Measurements from ENCODE around the gene TULP4. TPM values are rescaled to one million over a fixed set of nuclear protein-coding genes. Genes with fewer than 3 reads are reported as not detected.
"Not testable (repeated sequence)": the region's sequence is repeated elsewhere in the genome, so short reads cannot be mapped to it uniquely, and the experiment has no call there.

Gene TULP4
- total RNA-seq, 1 experiment from 2014 or later = 82.0 TPM

- no TSS peak for BruUV-seq (replicated peaks)
- CTCF ChIA-PET = no interaction called here
Measured at GRCh38 chr6:158399040-158399700, 86.9 kb downstream of the TULP4 start.

GRCh38 chr6:158402184-158402583 lies 89.9 kb downstream of the TULP4 start:
- CTCF ChIA-PET = no interaction called here
- Histone ChIP-seq H3K36me3 (ENCODE audit: insufficient read depth, low read length, poor library complexity, severe bottlenecking) (no peaks in the 10 kb centered on the region), H3K27ac (ENCODE audit: low read depth, low read length, poor library complexity, severe bottlenecking) (no peak overlapping the region), H3K9me3 (ENCODE audit: low read depth, low read length, poor library complexity, severe bottlenecking) (no peaks in the 10 kb centered on the region), H3K4me1 (ENCODE audit: insufficient read depth, low read length, poor library complexity, severe bottlenecking) (peaks cover 4% of the 10 kb centered on the region), H3K4me3 (ENCODE audit: low read depth, low read length, poor library complexity, severe bottlenecking) (no peak overlapping the region), H3K27me3 (replicated peaks; ENCODE audit: insufficient read depth, low read depth, low read length, poor library complexity) (no peaks in the 10 kb centered on the region)
- POLR2A ChIA-PET (ENCODE audit: low non-redundant PET) = no interaction called here
- intact Hi-C loops (cut with micrococcal nuclease; ENCODE audit: unreplicated experiment) = no loop called here
- TF ChIP-seq EZH2 (IDR thresholded peaks at IDR 0.05; ENCODE audit: borderline replicate concordance, low read depth, low read length, poor library complexity, severe bottlenecking) (no peak), CTCF (conservative IDR thresholded peaks at IDR 0.05; ENCODE audit: low read depth, low read length) (no peak)
- no peak for DNase-seq (ENCODE audit: low spot score)
- no TSS peak for BruUV-seq (replicated peaks)

More at GRCh38 chr6:158399040-158399700, 86.9 kb downstream of the TULP4 start:
- no peaks in the 10 kb centered on the region for H3K4me1 ChIP-seq (ENCODE audit: insufficient read depth, low read length, poor library complexity, severe bottlenecking)
- POLR2A ChIA-PET (ENCODE audit: low non-redundant PET) = no interaction called here
- no peak overlapping the region for H3K27ac ChIP-seq (ENCODE audit: low read depth, low read length, poor library complexity, severe bottlenecking)
- no peak overlapping the region for H3K4me3 ChIP-seq (ENCODE audit: low read depth, low read length, poor library complexity, severe bottlenecking)
- no peak for TF ChIP-seq EZH2 (IDR thresholded peaks at IDR 0.05; ENCODE audit: borderline replicate concordance, low read depth, low read length, poor library complexity, severe bottlenecking)
- no peak for TF ChIP-seq CTCF (conservative IDR thresholded peaks at IDR 0.05; ENCODE audit: low read depth, low read length)
- H3K36me3 ChIP-seq (ENCODE audit: insufficient read depth, low read length, poor library complexity, severe bottlenecking) = no peaks in the 10 kb centered on the region
- no peaks in the 10 kb centered on the region for H3K27me3 ChIP-seq (replicated peaks; ENCODE audit: insufficient read depth, low read depth, low read length, poor library complexity)
- H3K9me3 ChIP-seq (ENCODE audit: low read depth, low read length, poor library complexity, severe bottlenecking) = no peaks in the 10 kb centered on the region
- DNase-seq (ENCODE audit: low spot score) = no peak
- intact Hi-C loops (cut with micrococcal nuclease; ENCODE audit: unreplicated experiment) = no loop called here

GRCh38 chr6:158405321-158405831 lies 93.1 kb downstream of the TULP4 start:
- H3K4me3 ChIP-seq (ENCODE audit: low read depth, low read length, poor library complexity, severe bottlenecking); POLR2A ChIA-PET (ENCODE audit: low non-redundant PET); intact Hi-C loops (cut with micrococcal nuclease; ENCODE audit: unreplicated experiment); H3K27ac ChIP-seq (ENCODE audit: low read depth, low read length, poor library complexity, severe bottlenecking); H3K9me3 ChIP-seq (ENCODE audit: low read depth, low read length, poor library complexity, severe bottlenecking); CTCF ChIA-PET; H3K36me3 ChIP-seq (ENCODE audit: insufficient read depth, low read length, poor library complexity, severe bottlenecking); H3K27me3 ChIP-seq (replicated peaks; ENCODE audit: insufficient read depth, low read depth, low read length, poor library complexity); DNase-seq (ENCODE audit: low spot score); BruUV-seq (replicated peaks): not testable (repeated sequence)
- H3K4me1 ChIP-seq (ENCODE audit: insufficient read depth, low read length, poor library complexity, severe bottlenecking) = peaks cover 30% of the 10 kb centered on the region

GRCh38 chr6:158405933-158406332 lies 93.7 kb downstream of the TULP4 start:
- Histone ChIP-seq H3K27ac (ENCODE audit: low read depth, low read length, poor library complexity, severe bottlenecking) (no peak overlapping the region), H3K4me1 (ENCODE audit: insufficient read depth, low read length, poor library complexity, severe bottlenecking) (peaks cover 35% of the 10 kb centered on the region), H3K4me3 (ENCODE audit: low read depth, low read length, poor library complexity, severe bottlenecking) (no peak overlapping the region), H3K36me3 (ENCODE audit: insufficient read depth, low read length, poor library complexity, severe bottlenecking) (no peaks in the 10 kb centered on the region), H3K27me3 (replicated peaks; ENCODE audit: insufficient read depth, low read depth, low read length, poor library complexity) (no peaks in the 10 kb centered on the region), H3K9me3 (ENCODE audit: low read depth, low read length, poor library complexity, severe bottlenecking) (no peaks in the 10 kb centered on the region)
- intact Hi-C loops (cut with micrococcal nuclease; ENCODE audit: unreplicated experiment) = no loop called here
- BruUV-seq (replicated peaks) = no TSS peak
- CTCF ChIA-PET = no interaction called here
- POLR2A ChIA-PET (ENCODE audit: low non-redundant PET) = no interaction called here
- no peak for TF ChIP-seq EZH2 (IDR thresholded peaks at IDR 0.05; ENCODE audit: borderline replicate concordance, low read depth, low read length, poor library complexity, severe bottlenecking)
- no peak for TF ChIP-seq CTCF (conservative IDR thresholded peaks at IDR 0.05; ENCODE audit: low read depth, low read length)
- no peak for DNase-seq (ENCODE audit: low spot score)

Measured in A673 (cell line).